ENCODE data around the gene TTC19.

Gene TTC19

GRCh38 chr17:15999141-15999973, at the start of gene TTC19, which contains the start of gene ZSWIM7:
Gene TTC19, plus strand, starts transcription at chr17:15999824. Its CDS starts 25 bp downstream, at chr17:15999849.
Gene ZSWIM7, minus strand, starts transcription at chr17:15999704. Its CDS starts 110 bp downstream, at chr17:15999594.
- peak; percentile 85 for DNase-seq (ENCODE audit: low read depth)

GRCh38 chr17:15951368-15952047, 48.1 kb upstream of the TTC19 start:
- DNase-seq (ENCODE audit: low read depth) = no peak

- DNase-seq (ENCODE audit: low read depth) = no peak
Observed at GRCh38 chr17:15952048-15952532, 47.5 kb upstream of the TTC19 start.

GRCh38 chr17:15952916-15953790, 46.5 kb upstream of the TTC19 start:
- no peak for DNase-seq (ENCODE audit: low read depth)

GRCh38 chr17:15954222-15954621, 45.4 kb upstream of the TTC19 start:
- no peak for DNase-seq (ENCODE audit: low read depth)

- no peak for DNase-seq (ENCODE audit: low read depth)
Observed at GRCh38 chr17:15955793-15956541, 43.7 kb upstream of the TTC19 start.

GRCh38 chr17:15957206-15957605, 42.4 kb upstream of the TTC19 start:
- DNase-seq (ENCODE audit: low read depth) = no peak

- no peak for DNase-seq (ENCODE audit: low read depth)
Observed at GRCh38 chr17:15957608-15958307, 41.9 kb upstream of the TTC19 start.

- no peak for DNase-seq (ENCODE audit: low read depth)
Observed at GRCh38 chr17:15958484-15958854, 41.2 kb upstream of the TTC19 start.

GRCh38 chr17:15963670-15964110, 35.9 kb upstream of the TTC19 start:
- DNase-seq (ENCODE audit: low read depth) = no peak

GRCh38 chr17:15965528-15965927, 34.1 kb upstream of the TTC19 start:
- DNase-seq (ENCODE audit: low read depth) = no peak

- no peak for DNase-seq (ENCODE audit: low read depth)
Observed at GRCh38 chr17:15966183-15966878, 33.3 kb upstream of the TTC19 start.

- DNase-seq (ENCODE audit: low read depth) = no peak
Observed at GRCh38 chr17:15966879-15967248, 32.8 kb upstream of the TTC19 start.

GRCh38 chr17:15967706-15968399, 31.8 kb upstream of the TTC19 start:
- no peak for DNase-seq (ENCODE audit: low read depth)

- DNase-seq (ENCODE audit: low read depth) = no peak
Observed at GRCh38 chr17:15969463-15969862, 30.2 kb upstream of the TTC19 start.

GRCh38 chr17:15970500-15970899, 29.1 kb upstream of the TTC19 start:
- no peak for DNase-seq (ENCODE audit: low read depth)

GRCh38 chr17:15971098-15971678, 28.4 kb upstream of the TTC19 start:
- DNase-seq (ENCODE audit: low read depth) = no peak

- no peak for DNase-seq (ENCODE audit: low read depth)
Observed at GRCh38 chr17:15971882-15972281, 27.7 kb upstream of the TTC19 start.

GRCh38 chr17:15972497-15972951, 27.1 kb upstream of the TTC19 start:
- no peak for DNase-seq (ENCODE audit: low read depth)

Data from stimulated activated CD4-positive, alpha-beta T cell treated with anti-CD3 and anti-CD28 coated beads, Interleukin-2, amount 100 ng/mL, for 4 hours (primary cell).